K562 (cell line): ENCODE measurements around the gene TAF4.
"Not testable (repeated sequence)": the region's sequence is repeated elsewhere in the genome, so short reads cannot be mapped to it uniquely, and the experiment has no call there.

Source experiments
- EGR1 ChIP-seq: fragments of 450-650 bp; conservative IDR thresholded peaks from 2 replicates; pipeline ENCODE4 v1.6.1; 2017; ENCODE audit warnings: mild to moderate bottlenecking
- GABPA ChIP-seq: fragments of 200-800 bp; sonication (Bioruptor generic); conservative IDR thresholded peaks from 2 replicates; pipeline ENCODE4 v1.6.1; 2016; ENCODE audit warnings: low read depth, missing genetic modification characterization, missing compliant biosample characterization
- KAT2B ChIP-seq: IDR thresholded peaks from one replicate; pipeline ENCODE4 v1.6.1; 2012; ENCODE audit warnings: low read depth, mild to moderate bottlenecking, control low read depth, inconsistent platforms, low read length, moderate library complexity
- PHF21A ChIP-seq: fragments of 450-650 bp; IDR thresholded peaks from 2 replicates; pipeline ENCODE4 v1.6.1; 2017; ENCODE audit warnings: low read depth, borderline replicate concordance
- ZBTB7A ChIP-seq: IDR thresholded peaks from 2 replicates; pipeline ENCODE4 v1.6.1; 2011; ENCODE audit warnings: low read depth, mild to moderate bottlenecking, low read length, moderate library complexity, borderline replicate concordance; ENCODE audit not compliant: control insufficient read depth
- TF ChIP-seq, protein P1 (sequence below), 2 experiments: fragments of 450-650 bp; formaldehyde crosslinking in 1 of 2; IDR thresholded peaks; 2 replicates each; pipeline versions ENCODE4 v1.4.0 to v1.6.1; 2014 to 2020; ENCODE audit warnings: mild to moderate bottlenecking in 2 of 2, borderline replicate concordance in 1 of 2, low read depth in 1 of 2
- TF ChIP-seq, protein P2 (sequence below): fragments of 450-650 bp; IDR thresholded peaks from 2 replicates; pipeline ENCODE4 v1.6.1; 2016; ENCODE audit warnings: borderline replicate concordance

GRCh38 chr20:62071669-62072430, 6.2 kb upstream of the TAF4 start:
- TF ChIP-seq, protein P1, sequence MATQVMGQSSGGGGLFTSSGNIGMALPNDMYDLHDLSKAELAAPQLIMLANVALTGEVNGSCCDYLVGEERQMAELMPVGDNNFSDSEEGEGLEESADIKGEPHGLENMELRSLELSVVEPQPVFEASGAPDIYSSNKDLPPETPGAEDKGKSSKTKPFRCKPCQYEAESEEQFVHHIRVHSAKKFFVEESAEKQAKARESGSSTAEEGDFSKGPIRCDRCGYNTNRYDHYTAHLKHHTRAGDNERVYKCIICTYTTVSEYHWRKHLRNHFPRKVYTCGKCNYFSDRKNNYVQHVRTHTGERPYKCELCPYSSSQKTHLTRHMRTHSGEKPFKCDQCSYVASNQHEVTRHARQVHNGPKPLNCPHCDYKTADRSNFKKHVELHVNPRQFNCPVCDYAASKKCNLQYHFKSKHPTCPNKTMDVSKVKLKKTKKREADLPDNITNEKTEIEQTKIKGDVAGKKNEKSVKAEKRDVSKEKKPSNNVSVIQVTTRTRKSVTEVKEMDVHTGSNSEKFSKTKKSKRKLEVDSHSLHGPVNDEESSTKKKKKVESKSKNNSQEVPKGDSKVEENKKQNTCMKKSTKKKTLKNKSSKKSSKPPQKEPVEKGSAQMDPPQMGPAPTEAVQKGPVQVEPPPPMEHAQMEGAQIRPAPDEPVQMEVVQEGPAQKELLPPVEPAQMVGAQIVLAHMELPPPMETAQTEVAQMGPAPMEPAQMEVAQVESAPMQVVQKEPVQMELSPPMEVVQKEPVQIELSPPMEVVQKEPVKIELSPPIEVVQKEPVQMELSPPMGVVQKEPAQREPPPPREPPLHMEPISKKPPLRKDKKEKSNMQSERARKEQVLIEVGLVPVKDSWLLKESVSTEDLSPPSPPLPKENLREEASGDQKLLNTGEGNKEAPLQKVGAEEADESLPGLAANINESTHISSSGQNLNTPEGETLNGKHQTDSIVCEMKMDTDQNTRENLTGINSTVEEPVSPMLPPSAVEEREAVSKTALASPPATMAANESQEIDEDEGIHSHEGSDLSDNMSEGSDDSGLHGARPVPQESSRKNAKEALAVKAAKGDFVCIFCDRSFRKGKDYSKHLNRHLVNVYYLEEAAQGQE (IDR thresholded peaks at IDR 0.05; ENCODE audit: borderline replicate concordance): not testable (repeated sequence)
- TF ChIP-seq, protein P1 (CRISPR knock-in tag; IDR thresholded peaks at IDR 0.05; ENCODE audit: low read depth): not testable (repeated sequence)
- TF ChIP-seq, protein P2, sequence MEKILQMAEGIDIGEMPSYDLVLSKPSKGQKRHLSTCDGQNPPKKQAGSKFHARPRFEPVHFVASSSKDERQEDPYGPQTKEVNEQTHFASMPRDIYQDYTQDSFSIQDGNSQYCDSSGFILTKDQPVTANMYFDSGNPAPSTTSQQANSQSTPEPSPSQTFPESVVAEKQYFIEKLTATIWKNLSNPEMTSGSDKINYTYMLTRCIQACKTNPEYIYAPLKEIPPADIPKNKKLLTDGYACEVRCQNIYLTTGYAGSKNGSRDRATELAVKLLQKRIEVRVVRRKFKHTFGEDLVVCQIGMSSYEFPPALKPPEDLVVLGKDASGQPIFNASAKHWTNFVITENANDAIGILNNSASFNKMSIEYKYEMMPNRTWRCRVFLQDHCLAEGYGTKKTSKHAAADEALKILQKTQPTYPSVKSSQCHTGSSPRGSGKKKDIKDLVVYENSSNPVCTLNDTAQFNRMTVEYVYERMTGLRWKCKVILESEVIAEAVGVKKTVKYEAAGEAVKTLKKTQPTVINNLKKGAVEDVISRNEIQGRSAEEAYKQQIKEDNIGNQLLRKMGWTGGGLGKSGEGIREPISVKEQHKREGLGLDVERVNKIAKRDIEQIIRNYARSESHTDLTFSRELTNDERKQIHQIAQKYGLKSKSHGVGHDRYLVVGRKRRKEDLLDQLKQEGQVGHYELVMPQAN: not testable (repeated sequence)
- TF ChIP-seq GABPA, PHF21A, EGR1, KAT2B, ZBTB7A: not testable (repeated sequence)
